ENCODE measurements around the gene RNU1-1.
"Not testable (repeated sequence)": the region's sequence is repeated elsewhere in the genome, so short reads cannot be mapped to it uniquely, and the experiment has no call there.

The RNU1-1 gene

GRCh38 chr1:16498047-16498446 is 16.0 kb downstream of the RNU1-1 start:
- H3K4me3 ChIP-seq (ENCODE audit: low read length) = peak overlapping the region; percentile 61
- not testable (repeated sequence) for H3K9me3 ChIP-seq (ENCODE audit: low read length); H3K27me3 ChIP-seq (ENCODE audit: insufficient read depth, low read length); H3K36me3 ChIP-seq (ENCODE audit: insufficient read depth, low read length); H2AFZ ChIP-seq (ENCODE audit: low read depth, low read length); H3K4me1 ChIP-seq (ENCODE audit: insufficient read depth, low read length)

GRCh38 chr1:16497474-16497904 is 16.6 kb downstream of the RNU1-1 start:
- not testable (repeated sequence) for H3K4me3 ChIP-seq (ENCODE audit: low read length); H3K36me3 ChIP-seq (ENCODE audit: insufficient read depth, low read length); H2AFZ ChIP-seq (ENCODE audit: low read depth, low read length); H3K27me3 ChIP-seq (ENCODE audit: insufficient read depth, low read length); H3K9me3 ChIP-seq (ENCODE audit: low read length)
- H3K4me1 ChIP-seq (ENCODE audit: insufficient read depth, low read length) = peaks cover 12% of the 10 kb centered on the region

GRCh38 chr1:16493731-16494130 is 20.4 kb downstream of the RNU1-1 start:
- H3K36me3 ChIP-seq (ENCODE audit: insufficient read depth, low read length); H2AFZ ChIP-seq (ENCODE audit: low read depth, low read length); H3K9me3 ChIP-seq (ENCODE audit: low read length); H3K4me3 ChIP-seq (ENCODE audit: low read length); H3K27me3 ChIP-seq (ENCODE audit: insufficient read depth, low read length): not testable (repeated sequence)
- peaks cover 15% of the 10 kb centered on the region for H3K4me1 ChIP-seq (ENCODE audit: insufficient read depth, low read length)

- H3K9me3 ChIP-seq (ENCODE audit: low read length); H2AFZ ChIP-seq (ENCODE audit: low read depth, low read length); H3K36me3 ChIP-seq (ENCODE audit: insufficient read depth, low read length); H3K27me3 ChIP-seq (ENCODE audit: insufficient read depth, low read length); H3K4me3 ChIP-seq (ENCODE audit: low read length): not testable (repeated sequence)
- peaks cover 15% of the 10 kb centered on the region for H3K4me1 ChIP-seq (ENCODE audit: insufficient read depth, low read length)
Observed at GRCh38 chr1:16492937-16493336, 21.1 kb downstream of the RNU1-1 start.

- peaks cover 10% of the 10 kb centered on the region for H3K36me3 ChIP-seq (ENCODE audit: insufficient read depth, low read length)
- H2AFZ ChIP-seq (ENCODE audit: low read depth, low read length) = no peak overlapping the region
- H3K9me3 ChIP-seq (ENCODE audit: low read length) = no peaks in the 10 kb centered on the region
- H3K4me3 ChIP-seq (ENCODE audit: low read length) = no peak overlapping the region
- peaks cover 15% of the 10 kb centered on the region for H3K4me1 ChIP-seq (ENCODE audit: insufficient read depth, low read length)
- no peaks in the 10 kb centered on the region for H3K27me3 ChIP-seq (ENCODE audit: insufficient read depth, low read length)
Observed at GRCh38 chr1:16491056-16491675, 22.9 kb downstream of the RNU1-1 start.

GRCh38 chr1:16489195-16489880 is 24.7 kb downstream of the RNU1-1 start:
- not testable (repeated sequence) for H2AFZ ChIP-seq (ENCODE audit: low read depth, low read length); H3K4me3 ChIP-seq (ENCODE audit: low read length); H3K27me3 ChIP-seq (ENCODE audit: insufficient read depth, low read length); H3K9me3 ChIP-seq (ENCODE audit: low read length)
- peaks cover 15% of the 10 kb centered on the region for H3K4me1 ChIP-seq (ENCODE audit: insufficient read depth, low read length)
- peaks cover 18% of the 10 kb centered on the region for H3K36me3 ChIP-seq (ENCODE audit: insufficient read depth, low read length)

GRCh38 chr1:16487011-16487410 is 27.1 kb downstream of the RNU1-1 start:
- not testable (repeated sequence) for H3K9me3 ChIP-seq (ENCODE audit: low read length)
- H3K36me3 ChIP-seq (ENCODE audit: insufficient read depth, low read length) = peaks cover 33% of the 10 kb centered on the region

GRCh38 chr1:16486316-16486715 is 27.8 kb downstream of the RNU1-1 start:
- peaks cover 34% of the 10 kb centered on the region for H3K36me3 ChIP-seq (ENCODE audit: insufficient read depth, low read length)
- not testable (repeated sequence) for H3K4me1 ChIP-seq (ENCODE audit: insufficient read depth, low read length); H3K9me3 ChIP-seq (ENCODE audit: low read length); H2AFZ ChIP-seq (ENCODE audit: low read depth, low read length); H3K27me3 ChIP-seq (ENCODE audit: insufficient read depth, low read length); H3K4me3 ChIP-seq (ENCODE audit: low read length)

More at GRCh38 chr1:16487011-16487410, 27.1 kb downstream of the RNU1-1 start:
- not testable (repeated sequence) for H3K4me1 ChIP-seq (ENCODE audit: insufficient read depth, low read length); H3K4me3 ChIP-seq (ENCODE audit: low read length); H2AFZ ChIP-seq (ENCODE audit: low read depth, low read length); H3K27me3 ChIP-seq (ENCODE audit: insufficient read depth, low read length)

- H3K4me1 ChIP-seq (ENCODE audit: insufficient read depth, low read length) = no peaks in the 10 kb centered on the region
- no peaks in the 10 kb centered on the region for H3K9me3 ChIP-seq (ENCODE audit: low read length)
- no peak overlapping the region for H3K4me3 ChIP-seq (ENCODE audit: low read length)
- H2AFZ ChIP-seq (ENCODE audit: low read depth, low read length) = no peak overlapping the region
- H3K27me3 ChIP-seq (ENCODE audit: insufficient read depth, low read length) = no peaks in the 10 kb centered on the region
- peaks cover 46% of the 10 kb centered on the region for H3K36me3 ChIP-seq (ENCODE audit: insufficient read depth, low read length)
Observed at GRCh38 chr1:16484931-16485330, 29.2 kb downstream of the RNU1-1 start.

GRCh38 chr1:16484501-16484835 is 29.6 kb downstream of the RNU1-1 start:
- Histone ChIP-seq H3K4me1 (ENCODE audit: insufficient read depth, low read length) (no peaks in the 10 kb centered on the region), H3K9me3 (ENCODE audit: low read length) (no peaks in the 10 kb centered on the region), H3K4me3 (ENCODE audit: low read length) (no peak overlapping the region), H2AFZ (ENCODE audit: low read depth, low read length) (no peak overlapping the region), H3K36me3 (ENCODE audit: insufficient read depth, low read length) (peaks cover 47% of the 10 kb centered on the region), H3K27me3 (ENCODE audit: insufficient read depth, low read length) (no peaks in the 10 kb centered on the region)

- not testable (repeated sequence) for H3K27me3 ChIP-seq (ENCODE audit: insufficient read depth, low read length); H3K4me1 ChIP-seq (ENCODE audit: insufficient read depth, low read length); H2AFZ ChIP-seq (ENCODE audit: low read depth, low read length); H3K4me3 ChIP-seq (ENCODE audit: low read length); H3K9me3 ChIP-seq (ENCODE audit: low read length)
- peaks cover 46% of the 10 kb centered on the region for H3K36me3 ChIP-seq (ENCODE audit: insufficient read depth, low read length)
Observed at GRCh38 chr1:16483639-16484500, 30.2 kb downstream of the RNU1-1 start.

GRCh38 chr1:16483146-16483545 is 30.9 kb downstream of the RNU1-1 start:
- not testable (repeated sequence) for H3K4me1 ChIP-seq (ENCODE audit: insufficient read depth, low read length); H3K27me3 ChIP-seq (ENCODE audit: insufficient read depth, low read length); H2AFZ ChIP-seq (ENCODE audit: low read depth, low read length); H3K9me3 ChIP-seq (ENCODE audit: low read length); H3K4me3 ChIP-seq (ENCODE audit: low read length)
- H3K36me3 ChIP-seq (ENCODE audit: insufficient read depth, low read length) = peaks cover 50% of the 10 kb centered on the region

GRCh38 chr1:16478091-16478490 is 36.0 kb downstream of the RNU1-1 start:
- no peak overlapping the region for H2AFZ ChIP-seq (ENCODE audit: low read depth, low read length)
- no peaks in the 10 kb centered on the region for H3K27me3 ChIP-seq (ENCODE audit: insufficient read depth, low read length)
- no peaks in the 10 kb centered on the region for H3K4me1 ChIP-seq (ENCODE audit: insufficient read depth, low read length)
- H3K9me3 ChIP-seq (ENCODE audit: low read length) = no peaks in the 10 kb centered on the region
- H3K36me3 ChIP-seq (ENCODE audit: insufficient read depth, low read length) = peaks cover 60% of the 10 kb centered on the region
- no peak overlapping the region for H3K4me3 ChIP-seq (ENCODE audit: low read length)

Measured in neuron (in vitro differentiated cells).